HepG2 (cell line): ENCODE data around the gene THSD1. TPM values are rescaled to one million over a fixed set of nuclear protein-coding genes. Genes with fewer than 3 reads are reported as not detected.

Experiments
- ATAC-seq: fragments of 200-7000 bp; cut with Tn5 transposase; 3 replicates; pipeline ENCODE4 v1.9.1; 2020; ENCODE audit warnings: mild to moderate bottlenecking, moderate library complexity
- BruUV-seq: library from RNA; stranded (reverse); fragments of 400-500 nt; replicated peaks from 2 replicates; lab custom pipeline; 2021; lab: Mats Ljungman, UMichigan
- CTCF ChIA-PET: fragments of 300-600 bp; formaldehyde crosslinking; extraction: SDS; loops from one replicate; lab custom pipeline; 2021; ENCODE audit warnings: low total read pairs, inconsistent platforms, low intra/inter-chr PET ratio; lab: Yijun Ruan, JAX
- POLR2A ChIA-PET: fragments of 350-600 bp; sonication (Branson Sonifier 250); formaldehyde crosslinking; loops from one replicate; lab custom pipeline; 2020; ENCODE audit warnings: antibody characterized with exemption, inconsistent platforms; lab: Yijun Ruan, JAX
- DNase-seq: peaks from one replicate; pipeline ENCODE4 v3.0.0-alpha.2; 2015; ENCODE audit warnings: low spot score
- FAIRE-seq: peaks from 3 replicates; lab custom pipeline; 2011; peaks lifted over from hg19 to GRCh38; lab: Jason Lieb, UNC
- H2AFZ ChIP-seq: one replicate; pipeline ENCODE4 v1.6.1; 2011; ENCODE audit warnings: low read length, inconsistent platforms
- H3K27ac ChIP-seq: fragments of 300-600 bp; 3 replicates; pipeline ENCODE4 v1.8.0; 2011; ENCODE audit warnings: mixed run types, mild to moderate bottlenecking, mixed read lengths, low read length, inconsistent platforms; ENCODE audit not compliant: insufficient read depth; ENCODE audit errors: extremely low read length
- H3K27me3 ChIP-seq, 2 experiments: fragments of 200-600 bp in 1 of 2; 2 replicates in 1 of 2; 3 replicates in 1 of 2; pipeline versions ENCODE4 v1.6.0 to v1.8.0; 2011; ENCODE audit warnings: low read length in 2 of 2, mild to moderate bottlenecking in 2 of 2, moderate library complexity in 2 of 2, inconsistent platforms in 1 of 2; ENCODE audit not compliant: insufficient read depth in 2 of 2, control insufficient read depth in 1 of 2
- H3K36me3 ChIP-seq, 2 experiments: fragments of 200-600 bp in 1 of 2; replicated peaks in 1 of 2; 2 replicates in 1 of 2; 3 replicates in 1 of 2; pipeline versions ENCODE4 v1.5.1 to v1.8.0; 2011; ENCODE audit warnings: low read length in 2 of 2, inconsistent platforms in 1 of 2; ENCODE audit not compliant: insufficient read depth in 2 of 2, control insufficient read depth in 1 of 2
- H3K4me1 ChIP-seq: 2 replicates; pipeline ENCODE4 v1.5.1; 2012; ENCODE audit warnings: low read length, inconsistent platforms; ENCODE audit not compliant: insufficient read depth
- H3K4me2 ChIP-seq: 2 replicates; pipeline ENCODE4 v1.6.0; 2011; ENCODE audit warnings: low read depth, low read length, inconsistent platforms
- H3K4me3 ChIP-seq, 3 experiments: fragments of 200-600 bp in 1 of 3; sonication (generic), shearing (Covaris generic) in 1 of 3; replicated peaks in 1 of 3; 2 replicates each; pipeline ENCODE4 v1.5.1; 2011 to 2016; ENCODE audit warnings: low read length in 3 of 3, inconsistent platforms in 2 of 3, low read depth in 2 of 3, mild to moderate bottlenecking in 2 of 3, control low read depth in 1 of 3, mixed read lengths in 1 of 3; ENCODE audit not compliant: insufficient read depth in 1 of 3
- H3K79me2 ChIP-seq: one replicate; pipeline ENCODE4 v1.6.1; 2011; ENCODE audit warnings: low read length, inconsistent platforms; ENCODE audit not compliant: insufficient read depth
- H3K9ac ChIP-seq: 2 replicates; pipeline ENCODE4 v1.6.0; 2011; ENCODE audit warnings: mild to moderate bottlenecking, low read depth, low read length, inconsistent platforms; ENCODE audit not compliant: insufficient read depth
- H3K9me3 ChIP-seq: 2 replicates; pipeline ENCODE4 v1.5.1; 2012; ENCODE audit warnings: mild to moderate bottlenecking, low read length
- H4K20me1 ChIP-seq: 2 replicates; pipeline ENCODE4 v1.6.0; 2011; ENCODE audit warnings: inconsistent platforms, mild to moderate bottlenecking, low read length, moderate library complexity; ENCODE audit not compliant: insufficient read depth
- AKNA ChIP-seq: sonication (generic); formaldehyde crosslinking; IDR thresholded peaks from 2 replicates; pipeline ENCODE4 v1.4.0; 2020; ENCODE audit warnings: missing genetic modification reagents, borderline replicate concordance
- CREM ChIP-seq, 2 experiments: sonication (generic) in 1 of 2; formaldehyde crosslinking in 1 of 2; IDR thresholded peaks; 2 replicates each; pipeline versions ENCODE4 v1.4.0 to v1.6.1; 2016 to 2020; ENCODE audit warnings: antibody characterized with exemption in 1 of 2, mild to moderate bottlenecking in 1 of 2, missing genetic modification reagents in 1 of 2
- FOXO4 ChIP-seq: sonication (generic); formaldehyde crosslinking; conservative IDR thresholded peaks from 2 replicates; pipeline ENCODE4 v1.8.1; 2023; ENCODE audit warnings: missing genetic modification reagents
- KIAA2018 ChIP-seq: sonication (generic); formaldehyde crosslinking; IDR thresholded peaks from 2 replicates; pipeline ENCODE4 v1.5.0; 2020; ENCODE audit warnings: mild to moderate bottlenecking, missing genetic modification reagents, borderline replicate concordance
- MTERF4 ChIP-seq: sonication (generic); formaldehyde crosslinking; IDR thresholded peaks from 2 replicates; pipeline ENCODE4 v1.8.0; 2023; ENCODE audit warnings: mild to moderate bottlenecking, missing genetic modification reagents
- NBN ChIP-seq: fragments of 450-650 bp; conservative IDR thresholded peaks from 2 replicates; pipeline ENCODE4 v1.6.1; 2017
- TEAD3 ChIP-seq: optimal IDR thresholded peaks from 2 replicates; pipeline ENCODE3; 2016; ENCODE audit warnings: borderline replicate concordance
- ZNF33B ChIP-seq: sonication (generic); formaldehyde crosslinking; IDR thresholded peaks from 2 replicates; pipeline ENCODE4 v1.5.1; 2020; ENCODE audit warnings: mild to moderate bottlenecking, missing genetic modification reagents
- WGBS: methylation state at CpG from one replicate; pipeline ENCODE4 v1.1.6; 2017; ENCODE audit warnings: low lambda C conversion rate; 5-methylcytosine and 5-hydroxymethylcytosine counted together
- in situ Hi-C: cut with HindIII; loops from 2 replicates; pipeline ENCODE4 v1.10.0; 2017; ENCODE audit warnings: low pct_unique_long_range_greater_than_20kb; ENCODE audit not compliant: extremely low pct_ligation_motif_present
- intact Hi-C: fragments of 100-400 bp; cut with micrococcal nuclease; formaldehyde crosslinking; loops from one replicate; pipeline ENCODE4 v1.10.0; 2022; ENCODE audit not compliant: unreplicated experiment
- polyA plus RNA-seq, 8 experiments: library from polyadenylated mRNA; depleted of rRNA in 3 of 8; stranded (reverse) in 7 of 8; unstranded in 1 of 8; fragments of >200 nt; fragmentation: Illumina TruSeq in 4 of 8; extraction: Trizol in 4 of 8; gene quantifications; 2 replicates each; pipeline versions ENCODE4 v1.2.1 to v1.2.3, GENCODE V29; 2011 to 2016; ENCODE audit warnings: low read depth in 4 of 8, missing spikeins in 1 of 8, mixed read lengths in 1 of 8; ENCODE audit not compliant: insufficient read depth in 1 of 8
- total RNA-seq, 5 experiments: library from RNA; depleted of rRNA; stranded (reverse); fragments of >200 nt; fragmentation: Illumina TruSeq; extraction: Trizol; gene quantifications; 2 replicates each; pipeline ENCODE4 v1.2.3, GENCODE V29; 2016; ENCODE audit warnings: low read depth in 1 of 5

Gene THSD1
- total and polyA plus RNA-seq, 2 of the 13 experiments (the other 11 are each of a cell fraction or from before 2014, with no cell fraction given) = 0.11 to 0.15 TPM

- no peak overlapping the region for H3K9ac ChIP-seq
- ChIA-PET POLR2A (interaction anchor here (1.6 kb wide), 1 partner anchor 22 kb away, joined by 9 read pairs; the partner anchor contains the start of gene VPS36), CTCF (no interaction called here)
- in situ Hi-C loops = no loop called here
- H3K9me3 ChIP-seq = no peaks in the 10 kb centered on the region
- no peak overlapping the region for H3K4me2 ChIP-seq
- ATAC-seq (peak; percentile 92), FAIRE-seq (peak; percentile 56), DNase-seq (peak; percentile 82)
- no peaks in the 10 kb centered on the region for H3K79me2 ChIP-seq
- intact Hi-C loops = loop anchor here (2.0 kb wide), 1 partner anchor 21 kb away; no protein-coding TSS in a partner anchor
- no peak overlapping the region for H3K4me3 ChIP-seq
- H2AFZ ChIP-seq = no peak overlapping the region
- peaks cover 17% of the 10 kb centered on the region for H3K4me1 ChIP-seq
- no peaks in the 10 kb centered on the region for H4K20me1 ChIP-seq
- H3K27ac ChIP-seq = no peak overlapping the region
- no TSS peak for BruUV-seq
- H3K36me3 ChIP-seq = peaks cover 3 to 28% of the 10 kb centered on the region in 2 experiments
- H3K27me3 ChIP-seq = no peaks in the 10 kb centered on the region
- WGBS = 65% methylated on average over 2 of the region's 2 CpGs
- TF ChIP-seq KIAA2018 (CRISPR knock-in tag) (no peak), TEAD3 (peak; percentile 38), NBN (no peak), MTERF4 (CRISPR knock-in tag) (no peak), FOXO4 (CRISPR knock-in tag) (no peak), ZNF33B (CRISPR knock-in tag) (no peak), CREM (IDR thresholded peaks at IDR 0.05) (no peak), CREM (CRISPR knock-in tag; IDR thresholded peaks at IDR 0.05) (no peak), AKNA (CRISPR knock-in tag) (no peak)
Observed at GRCh38 chr13:52428295-52428694, 22.3 kb upstream of the THSD1 start.
